HCT116 (cell line): Measurements from ENCODE around the gene TRIM6. TPM values are rescaled to one million over a fixed set of nuclear protein-coding genes. Genes with fewer than 3 reads are reported as not detected.

Experiments
- ATAC-seq: fragments of 200-7000 bp; cut with Tn5 transposase; 2 replicates; pipeline ENCODE4 v1.9.1; 2020; ENCODE audit warnings: mild to moderate bottlenecking, moderate library complexity
- BruUV-seq: library from RNA; stranded (reverse); fragments of 400-500 nt; replicated peaks from 2 replicates; lab custom pipeline; 2021; lab: Mats Ljungman, UMichigan
- CTCF ChIA-PET: fragments of 300-600 bp; sonication (Branson Sonifier 250); formaldehyde crosslinking; loops from one replicate; lab custom pipeline; 2021; ENCODE audit warnings: antibody characterized with exemption; lab: Charles Lee
- POLR2A ChIA-PET: fragments of 300-600, 350-600 bp; sonication (Branson Sonifier 250); formaldehyde crosslinking; loops from one replicate; lab custom pipeline; 2021; ENCODE audit warnings: antibody characterized with exemption; lab: Charles Lee
- RAD21 ChIA-PET, 2 experiments: fragments of 300-600 bp; sonication (Branson Sonifier 250); formaldehyde crosslinking; loops; one replicate each; lab custom pipeline; 2023; ENCODE audit warnings: low total read pairs in 2 of 2; ENCODE audit not compliant: uncharacterized antibody in 2 of 2, unreplicated experiment in 2 of 2, low non-redundant PET in 1 of 2; lab: Charles Lee
- DNase-seq: peaks from one replicate; pipeline ENCODE4 v3.0.0-alpha.2; 2010; ENCODE audit warnings: low read depth, low spot score
- H2AFZ ChIP-seq: fragments of 200-600 bp; shearing (Covaris generic), sonication (generic); 2 replicates; pipeline ENCODE4 v1.6.1; 2017; ENCODE audit warnings: low read depth, mixed run types, mixed read lengths, antibody characterized with exemption, low read length; ENCODE audit not compliant: poor library complexity, severe bottlenecking
- H3K27ac ChIP-seq: 2 replicates; pipeline ENCODE4 v1.5.1; 2012; ENCODE audit warnings: low read depth, low read length
- H3K27me3 ChIP-seq: fragments of 200-600 bp; sonication (generic); 2 replicates; pipeline ENCODE4 v1.6.1; 2016; ENCODE audit warnings: mixed run types, low read length, mixed read lengths; ENCODE audit not compliant: insufficient read depth
- H3K36me3 ChIP-seq, 2 experiments: fragments of 200-500 bp in 1 of 2; fragments of 200-600 bp in 1 of 2; sonication (Bioruptor generic) in 1 of 2; sonication (generic) in 1 of 2; 2 replicates each; pipeline versions ENCODE4 v1.5.1 to v1.6.1; 2014 to 2016; ENCODE audit warnings: low read length in 2 of 2, inconsistent platforms in 1 of 2, mixed read lengths in 1 of 2, mixed run types in 1 of 2; ENCODE audit not compliant: insufficient read depth in 2 of 2, control insufficient read depth in 1 of 2
- H3K4me1 ChIP-seq, 2 experiments: fragments of 200-600 bp in 1 of 2; sonication (generic) in 1 of 2; 2 replicates each; pipeline versions ENCODE4 v1.5.1 to v1.6.1; 2012 to 2017; ENCODE audit warnings: low read length in 2 of 2, inconsistent platforms in 1 of 2, mild to moderate bottlenecking in 1 of 2, mixed read lengths in 1 of 2, mixed run types in 1 of 2, moderate library complexity in 1 of 2; ENCODE audit not compliant: insufficient read depth in 2 of 2, control insufficient read depth in 1 of 2
- H3K4me2 ChIP-seq: fragments of 200-600 bp; sonication (generic); 2 replicates; pipeline ENCODE4 v1.6.1; 2017; ENCODE audit warnings: mixed run types, low read length, mixed read lengths
- H3K4me3 ChIP-seq, 2 experiments: fragments of 200-600 bp in 1 of 2; sonication (generic) in 1 of 2; replicated peaks in 1 of 2; 2 replicates each; pipeline ENCODE4 v1.5.1; 2011 to 2016; ENCODE audit warnings: low read length in 2 of 2, control low read depth in 1 of 2, low read depth in 1 of 2, mild to moderate bottlenecking in 1 of 2, mixed read lengths in 1 of 2, mixed run types in 1 of 2
- H3K79me2 ChIP-seq: fragments of 200-600 bp; sonication (generic); 2 replicates; pipeline ENCODE4 v1.6.1; 2017; ENCODE audit warnings: mild to moderate bottlenecking, mixed run types, low read length, moderate library complexity, mixed read lengths; ENCODE audit not compliant: insufficient read depth
- H3K9ac ChIP-seq: fragments of 200-600 bp; sonication (generic); 2 replicates; pipeline ENCODE4 v1.6.1; 2016; ENCODE audit warnings: low read length, mixed read lengths
- H3K9me2 ChIP-seq: fragments of 200-600 bp; sonication (generic), shearing (Covaris generic); 2 replicates; pipeline ENCODE4 v1.6.1; 2017; ENCODE audit warnings: mixed run types, mild to moderate bottlenecking, moderate library complexity; ENCODE audit not compliant: insufficient read depth
- H3K9me3 ChIP-seq, 2 experiments: fragments of 200-500 bp in 1 of 2; fragments of 200-600 bp in 1 of 2; sonication (Bioruptor generic) in 1 of 2; sonication (generic) in 1 of 2; 2 replicates each; pipeline ENCODE4 v1.6.1; 2014 to 2017; ENCODE audit warnings: low read length in 2 of 2, mixed read lengths in 2 of 2, inconsistent platforms in 1 of 2, low read depth in 1 of 2, mild to moderate bottlenecking in 1 of 2, mixed run types in 1 of 2, moderate library complexity in 1 of 2; ENCODE audit not compliant: control insufficient read depth in 1 of 2, insufficient read depth in 1 of 2
- H4K20me1 ChIP-seq: fragments of 200-600 bp; sonication (generic), shearing (Covaris generic); 2 replicates; pipeline ENCODE4 v1.6.1; 2017; ENCODE audit warnings: mixed run types, mild to moderate bottlenecking, moderate library complexity; ENCODE audit not compliant: insufficient read depth
- CBX3 ChIP-seq: IDR thresholded peaks from 2 replicates; pipeline ENCODE4 v1.6.1; 2012; ENCODE audit warnings: low read depth
- CEBPB ChIP-seq: IDR thresholded peaks from 2 replicates; pipeline ENCODE4 v1.6.1; 2012; ENCODE audit warnings: low read depth
- CTCF ChIP-seq, 3 experiments: fragments of 200-600 bp in 1 of 3; sonication (generic) in 1 of 3; IDR thresholded peaks in 2 of 3; conservative IDR thresholded peaks in 1 of 3; 2 replicates each; pipeline ENCODE4 v1.5.1; 2012 to 2017; ENCODE audit warnings: low read depth in 2 of 3, low read length in 2 of 3, antibody characterized with exemption in 1 of 3, borderline replicate concordance in 1 of 3, control low read depth in 1 of 3, mild to moderate bottlenecking in 1 of 3, mixed read lengths in 1 of 3, mixed run types in 1 of 3, moderate library complexity in 1 of 3; ENCODE audit not compliant: insufficient read depth in 1 of 3
- EGR1 ChIP-seq: IDR thresholded peaks from 2 replicates; pipeline ENCODE4 v1.6.1; 2012; ENCODE audit warnings: low read depth
- EZH2 ChIP-seq: fragments of 200-600 bp; sonication (generic); IDR thresholded peaks from 2 replicates; pipeline ENCODE4 v1.6.1; 2017; ENCODE audit warnings: antibody characterized with exemption, mixed run types
- EZH2phosphoT487 ChIP-seq: fragments of 200-600 bp; IDR thresholded peaks from 2 replicates; pipeline ENCODE4 v1.6.1; 2018; ENCODE audit warnings: antibody characterized with exemption, borderline replicate concordance
- FOSL1 ChIP-seq: IDR thresholded peaks from 2 replicates; pipeline ENCODE4 v1.6.1; 2012; ENCODE audit warnings: low read depth
- JUND ChIP-seq: IDR thresholded peaks from 2 replicates; pipeline ENCODE4 v1.6.1; 2012
- MAX ChIP-seq: IDR thresholded peaks from 2 replicates; pipeline ENCODE4 v1.6.1; 2012
- POLR2A ChIP-seq: IDR thresholded peaks from 2 replicates; pipeline ENCODE4 v1.7.0; 2011; ENCODE audit warnings: borderline replicate concordance; ENCODE audit not compliant: insufficient read depth, insufficient read length; ENCODE audit errors: extremely low read depth
- POLR2AphosphoS5 ChIP-seq: IDR thresholded peaks from 2 replicates; pipeline ENCODE4 v1.6.1; 2011; ENCODE audit warnings: mild to moderate bottlenecking, low read depth, low read length, moderate library complexity
- RAD21 ChIP-seq: IDR thresholded peaks from 2 replicates; pipeline ENCODE4 v1.6.1; 2012; ENCODE audit warnings: low read depth, mild to moderate bottlenecking
- REST ChIP-seq: IDR thresholded peaks from 2 replicates; pipeline ENCODE4 v1.6.1; 2012; ENCODE audit warnings: low read depth
- SIN3A ChIP-seq: IDR thresholded peaks from 2 replicates; pipeline ENCODE4 v1.6.1; 2012; ENCODE audit warnings: low read depth
- SP1 ChIP-seq: IDR thresholded peaks from 2 replicates; pipeline ENCODE4 v1.6.1; 2012; ENCODE audit warnings: low read depth
- SRF ChIP-seq: IDR thresholded peaks from 2 replicates; pipeline ENCODE4 v1.6.1; 2012; ENCODE audit warnings: low read depth
- TCF7L2 ChIP-seq: IDR thresholded peaks from 2 replicates; pipeline ENCODE4 v1.7.0; 2011; ENCODE audit warnings: borderline replicate concordance, inconsistent platforms; ENCODE audit not compliant: insufficient read depth, insufficient read length; ENCODE audit errors: extremely low read depth
- YY1 ChIP-seq: IDR thresholded peaks from 2 replicates; pipeline ENCODE4 v1.6.1; 2011; ENCODE audit warnings: low read length, low read depth, moderate library complexity, mild to moderate bottlenecking; ENCODE audit not compliant: insufficient replicate concordance; ENCODE audit errors: extremely low read depth
- ZFX ChIP-seq: fragments of 450-650 bp; IDR thresholded peaks from 2 replicates; pipeline ENCODE4 v1.6.1; 2017
- ZNF274 ChIP-seq: fragments of 200-500 bp; sonication (Bioruptor generic); IDR thresholded peaks from 2 replicates; pipeline ENCODE4 v1.6.1; 2014; ENCODE audit warnings: mild to moderate bottlenecking, low read depth, low read length, inconsistent platforms
- intact Hi-C: fragments of 100-400 bp; cut with micrococcal nuclease; formaldehyde crosslinking; loops from 2 replicates; pipeline ENCODE4 v1.10.0; 2022
- total RNA-seq: library from RNA; stranded (reverse); gene quantifications from one replicate; pipeline ENCODE4 v1.2.1, GENCODE V29; 2021; ENCODE audit not compliant: unreplicated experiment

Gene TRIM6
- total RNA-seq, 1 experiment from 2014 or later = 3.0 TPM

GRCh38 chr11:5610446-5610845 lies 14.0 kb downstream of the TRIM6 start:
- CTCF ChIA-PET = no interaction called here
- H3K27me3 ChIP-seq = no peaks in the 10 kb centered on the region
- RAD21 ChIA-PET = no interaction called here
- ATAC-seq = no peak
- H3K36me3 ChIP-seq = no peaks in the 10 kb centered on the region
- DNase-seq = no peak
- no peak overlapping the region for H3K4me2 ChIP-seq
- H3K4me3 ChIP-seq = no peak overlapping the region
- no peak overlapping the region for H2AFZ ChIP-seq
- no peaks in the 10 kb centered on the region for H3K9me3 ChIP-seq
- H3K9ac ChIP-seq = no peak overlapping the region
- no peak for TF ChIP-seq MAX
- no peak for TF ChIP-seq SIN3A
- TF ChIP-seq CEBPB = no peak
- TF ChIP-seq EGR1 = no peak
- no peak for TF ChIP-seq YY1
- no peak for TF ChIP-seq POLR2AphosphoS5
- TF ChIP-seq JUND = no peak
- TF ChIP-seq SRF = no peak
- no peak for TF ChIP-seq EZH2phosphoT487
- TF ChIP-seq RAD21 = no peak
- TF ChIP-seq CTCF (IDR thresholded peaks at IDR 0.05 in 2 of 3, conservative IDR thresholded peaks at IDR 0.05 in 1 of 3; ENCODE audit: borderline replicate concordance in 1 of 3, insufficient read depth in 1 of 3, low read depth in 2 of 3, low read length in 2 of 3) = no peak
- no peak for TF ChIP-seq POLR2A
- TF ChIP-seq SP1 = no peak
- TF ChIP-seq FOSL1 = no peak
- TF ChIP-seq ZFX = no peak
- TF ChIP-seq ZNF274 = no peak
- TF ChIP-seq CBX3 = no peak
- no peak for TF ChIP-seq EZH2
- TF ChIP-seq TCF7L2 = no peak
- no peak for TF ChIP-seq REST
- H3K4me1 ChIP-seq = no peaks in the 10 kb centered on the region
- POLR2A ChIA-PET = no interaction called here
- no peaks in the 10 kb centered on the region for H3K9me2 ChIP-seq
- H3K27ac ChIP-seq = no peak overlapping the region
- H3K79me2 ChIP-seq = no peaks in the 10 kb centered on the region
- BruUV-seq = no TSS peak
- intact Hi-C loops = no loop called here
- H4K20me1 ChIP-seq = no peaks in the 10 kb centered on the region
